D721Med (cell line): Measurements from ENCODE around the gene GNAT2.

Experiments used
- DNase-seq: peaks from one replicate; pipeline ENCODE4 v3.0.0; 2011; ENCODE audit warnings: low spot score; ENCODE audit not compliant: insufficient read length
- FAIRE-seq: peaks from 2 replicates; lab custom pipeline; 2011; peaks lifted over from hg19 to GRCh38; lab: Jason Lieb, UNC
- CTCF ChIP-seq: IDR thresholded peaks from 2 replicates; pipeline ENCODE4 v1.5.1; 2012; ENCODE audit warnings: mild to moderate bottlenecking, control low read depth; ENCODE audit not compliant: insufficient read depth; ENCODE audit errors: missing control alignments

Gene GNAT2

GRCh38 chr1:109625601-109626560 is 6.5 kb upstream of the GNAT2 start:
- TF ChIP-seq CTCF = no peak
- DNase-seq = no peak
- no peak for FAIRE-seq

GRCh38 chr1:109625176-109625575 is 5.8 kb upstream of the GNAT2 start:
- TF ChIP-seq CTCF = no peak
- no peak for FAIRE-seq
- DNase-seq = no peak

- TF ChIP-seq CTCF = no peak
- DNase-seq = no peak
- no peak for FAIRE-seq
These were observed 5.0 kb upstream of the GNAT2 start for GRCh38 chr1:109624201-109625010.

- DNase-seq (no peak), FAIRE-seq (no peak)
- no peak for TF ChIP-seq CTCF
These were observed 4.3 kb upstream of the GNAT2 start for GRCh38 chr1:109623601-109624161.

- FAIRE-seq (no peak), DNase-seq (no peak)
- TF ChIP-seq CTCF = no peak
These were observed 3.5 kb upstream of the GNAT2 start for GRCh38 chr1:109622895-109623294.

GRCh38 chr1:109622137-109622892 is 2.9 kb upstream of the GNAT2 start:
- TF ChIP-seq CTCF = no peak
- DNase-seq = no peak
- no peak for FAIRE-seq
